Uterus (tissue), 2 donors: ENCODE data around the gene CCR9.
"Not testable (repeated sequence)": the region's sequence is repeated elsewhere in the genome, so short reads cannot be mapped to it uniquely, and the experiment has no call there.

Source experiments
- CTCF ChIP-seq, 4 experiments: fragments of 200-600 bp in 2 of 4; fragments of 450-650 bp in 2 of 4; sonication (generic) in 2 of 4; IDR thresholded peaks; one replicate each; pipeline ENCODE4 v1.5.1; 2016 to 2019; ENCODE audit warnings: antibody characterized with exemption in 4 of 4, mild to moderate bottlenecking in 2 of 4, moderate library complexity in 1 of 4
- POLR2A ChIP-seq, 2 donors: fragments of 450-650 bp; IDR thresholded peaks; one replicate each; pipeline ENCODE4 v1.6.1; 2016; ENCODE audit warnings: antibody characterized with exemption in 2 of 2, mild to moderate bottlenecking in 1 of 2, moderate library complexity in 1 of 2

GRCh38 chr3:45856323-45856722 lies 30.0 kb upstream of the CCR9 start:
- TF ChIP-seq POLR2A, CTCF (IDR thresholded peaks at IDR 0.05): not testable (repeated sequence)
